Measurements from ENCODE around the gene TRDN.
"Not testable (repeated sequence)": the region's sequence is repeated elsewhere in the genome, so short reads cannot be mapped to it uniquely, and the experiment has no call there.

The TRDN gene

DNA sequence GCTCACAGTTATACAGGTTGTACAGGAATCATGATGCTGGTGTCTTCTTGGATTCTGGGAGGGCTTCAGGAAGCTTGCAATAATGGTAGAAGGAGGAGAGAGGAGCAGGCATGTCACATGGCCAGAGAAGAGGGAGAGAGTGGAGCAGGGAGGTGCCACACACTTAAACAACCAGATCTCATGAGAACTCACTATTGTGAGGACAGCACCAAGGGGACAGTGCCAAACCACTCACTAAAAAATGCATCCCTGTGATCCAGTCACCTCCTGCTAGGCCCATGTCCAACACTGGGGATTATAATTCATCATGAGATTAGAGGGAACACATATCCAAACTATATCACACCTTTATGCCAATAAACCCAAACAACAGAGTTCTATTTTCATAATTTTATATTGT lies 67.2 kb downstream of the TRDN start:
- TF ChIP-seq Cebpa-rat (IDR thresholded peaks at IDR 0.05) = no peak
- Histone ChIP-seq H3K9ac (no peak overlapping the region), H3K9me3 (no peaks in the 10 kb centered on the region), H3K36me3 (no peaks in the 10 kb centered on the region), H3K4me3 (no peak overlapping the region), H3K27ac (no peak overlapping the region), H3K4me2 (no peak overlapping the region), H3K27me3 (no peaks in the 10 kb centered on the region), H3K4me1 (no peaks in the 10 kb centered on the region), H4K20me1 (no peaks in the 10 kb centered on the region)

DNA sequence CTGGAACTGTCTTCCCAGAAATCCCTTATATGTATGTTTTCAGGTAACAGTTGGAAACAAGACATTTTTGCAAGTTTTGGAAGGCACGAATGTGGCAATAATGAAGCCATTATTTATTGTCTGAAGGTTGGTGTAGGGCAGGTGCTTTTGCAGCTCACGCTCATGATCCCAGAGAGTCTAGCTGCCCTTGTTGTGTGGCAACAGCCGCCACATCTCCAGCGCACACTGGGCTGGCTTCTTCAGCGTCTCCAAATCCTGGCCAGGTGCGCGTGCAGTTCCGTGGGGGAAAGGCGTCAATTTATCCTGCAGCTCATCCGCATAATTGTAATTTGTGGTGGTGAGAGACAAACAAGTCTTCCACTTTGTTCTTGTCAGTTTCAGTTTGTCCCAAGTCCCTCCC lies 71.2 kb downstream of the TRDN start:
- TF ChIP-seq Cebpa-rat (IDR thresholded peaks at IDR 0.05) = no peak
- H3K36me3 ChIP-seq = no peaks in the 10 kb centered on the region
- no peak overlapping the region for H3K4me2 ChIP-seq
- H4K20me1 ChIP-seq = no peaks in the 10 kb centered on the region
- H3K27me3 ChIP-seq = no peaks in the 10 kb centered on the region
- H3K9me3 ChIP-seq = no peaks in the 10 kb centered on the region
- H3K4me1 ChIP-seq = no peaks in the 10 kb centered on the region
- no peak overlapping the region for H3K9ac ChIP-seq
- H3K4me3 ChIP-seq = no peak overlapping the region
- H3K27ac ChIP-seq = no peak overlapping the region

DNA sequence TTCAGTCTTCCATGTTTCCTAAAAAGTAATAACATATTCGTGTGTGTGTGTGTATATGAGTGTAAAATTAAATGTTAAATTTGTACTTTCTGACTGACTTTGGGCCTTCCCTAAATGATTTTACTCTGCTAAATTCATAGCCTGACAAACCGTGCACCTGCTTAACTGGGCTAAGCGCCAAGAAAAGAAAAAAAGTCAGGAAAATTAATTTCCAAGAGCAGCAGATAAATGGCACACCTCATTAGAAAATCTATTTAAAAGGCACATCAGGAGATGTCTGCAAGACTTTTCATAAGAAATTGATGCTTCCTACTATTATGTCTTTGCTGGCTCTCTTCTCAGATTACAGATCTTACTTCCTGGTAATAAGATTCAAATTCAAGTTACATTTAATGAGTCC lies 72.4 kb downstream of the TRDN start:
- no peak overlapping the region for H3K9ac ChIP-seq
- H3K4me1 ChIP-seq = no peaks in the 10 kb centered on the region

GRCh38 chr6:123562677-123563076 lies 74.1 kb downstream of the TRDN start:
- Histone ChIP-seq H3K4me2 (no peak overlapping the region), H3K9ac (no peak overlapping the region), H4K20me1 (no peaks in the 10 kb centered on the region), H3K9me3 (no peaks in the 10 kb centered on the region), H3K4me1 (no peaks in the 10 kb centered on the region), H3K4me3 (no peak overlapping the region), H3K36me3 (no peaks in the 10 kb centered on the region), H3K27me3 (no peaks in the 10 kb centered on the region), H3K27ac (no peak overlapping the region)
- no peak for TF ChIP-seq Cebpa-rat (IDR thresholded peaks at IDR 0.05)

More for the DNA sequence above, 72.4 kb downstream of the TRDN start:
- Histone ChIP-seq H3K4me2 (no peak overlapping the region), H3K36me3 (no peaks in the 10 kb centered on the region), H4K20me1 (no peaks in the 10 kb centered on the region), H3K9me3 (no peaks in the 10 kb centered on the region), H3K27ac (no peak overlapping the region), H3K27me3 (no peaks in the 10 kb centered on the region), H3K4me3 (no peak overlapping the region)
- TF ChIP-seq Cebpa-rat (IDR thresholded peaks at IDR 0.05) = no peak

- Histone ChIP-seq H3K27me3 (no peaks in the 10 kb centered on the region), H3K9ac (no peak overlapping the region), H3K9me3 (no peaks in the 10 kb centered on the region), H3K27ac (no peak overlapping the region), H3K36me3 (no peaks in the 10 kb centered on the region), H3K4me3 (no peak overlapping the region), H4K20me1 (no peaks in the 10 kb centered on the region), H3K4me2 (no peak overlapping the region), H3K4me1 (no peaks in the 10 kb centered on the region)
- no peak for TF ChIP-seq Cebpa-rat (IDR thresholded peaks at IDR 0.05)
Measured at GRCh38 chr6:123562264-123562663, 74.5 kb downstream of the TRDN start.

GRCh38 chr6:123559816-123560215 lies 76.9 kb downstream of the TRDN start:
- H3K4me2 ChIP-seq, H3K4me3 ChIP-seq: not testable (repeated sequence)

GRCh38 chr6:123557474-123557873 lies 79.3 kb downstream of the TRDN start:
- not testable (repeated sequence) for H3K4me2 ChIP-seq, H3K9ac ChIP-seq, H3K27ac ChIP-seq, H3K4me1 ChIP-seq, H3K27me3 ChIP-seq, H4K20me1 ChIP-seq, H3K4me3 ChIP-seq, H3K9me3 ChIP-seq, H3K36me3 ChIP-seq

More at GRCh38 chr6:123559816-123560215, 76.9 kb downstream of the TRDN start:
- not testable (repeated sequence) for H4K20me1 ChIP-seq, H3K27ac ChIP-seq, H3K9ac ChIP-seq, H3K4me1 ChIP-seq, H3K36me3 ChIP-seq, H3K9me3 ChIP-seq, H3K27me3 ChIP-seq

DNA sequence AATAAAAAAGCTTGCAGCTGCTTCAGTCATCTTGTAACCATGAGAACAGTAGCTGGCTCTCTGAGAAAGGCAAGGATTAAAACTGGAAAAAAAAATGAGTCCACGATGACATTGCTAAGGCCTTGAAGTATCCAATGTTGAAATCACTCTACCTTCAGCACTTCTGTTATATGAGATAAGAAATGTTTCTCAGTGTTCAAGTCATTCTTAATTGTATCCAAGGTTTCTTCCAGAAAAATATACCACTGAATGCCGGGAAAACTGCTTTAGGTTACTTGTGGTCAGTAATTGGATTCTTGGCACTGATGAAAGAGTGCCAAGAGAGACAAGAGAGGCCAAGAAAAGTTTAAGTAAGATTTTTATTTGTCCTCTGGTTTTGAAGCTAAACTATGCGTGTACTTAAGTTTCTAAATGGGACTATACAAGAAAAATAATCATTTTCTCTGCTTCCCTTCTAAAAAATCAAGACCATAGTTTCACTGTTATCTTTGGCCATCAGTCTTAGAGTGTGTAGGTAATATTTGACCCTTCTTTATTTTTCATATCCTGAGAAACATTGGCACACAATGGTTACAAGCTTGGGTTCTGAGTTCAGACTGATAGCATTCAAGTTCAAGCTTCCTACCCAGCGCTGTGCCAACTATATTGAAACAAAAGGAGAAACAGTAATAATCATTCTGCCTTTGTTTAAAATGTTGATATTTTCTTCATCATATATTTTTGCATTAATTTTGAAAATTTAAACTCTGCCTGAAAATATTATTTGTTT lies 84.6 kb downstream of the TRDN start:
- no peak for TF ChIP-seq Cebpa-rat (IDR thresholded peaks at IDR 0.05)
- no peaks in the 10 kb centered on the region for H3K4me1 ChIP-seq
- no peaks in the 10 kb centered on the region for H3K36me3 ChIP-seq

DNA sequence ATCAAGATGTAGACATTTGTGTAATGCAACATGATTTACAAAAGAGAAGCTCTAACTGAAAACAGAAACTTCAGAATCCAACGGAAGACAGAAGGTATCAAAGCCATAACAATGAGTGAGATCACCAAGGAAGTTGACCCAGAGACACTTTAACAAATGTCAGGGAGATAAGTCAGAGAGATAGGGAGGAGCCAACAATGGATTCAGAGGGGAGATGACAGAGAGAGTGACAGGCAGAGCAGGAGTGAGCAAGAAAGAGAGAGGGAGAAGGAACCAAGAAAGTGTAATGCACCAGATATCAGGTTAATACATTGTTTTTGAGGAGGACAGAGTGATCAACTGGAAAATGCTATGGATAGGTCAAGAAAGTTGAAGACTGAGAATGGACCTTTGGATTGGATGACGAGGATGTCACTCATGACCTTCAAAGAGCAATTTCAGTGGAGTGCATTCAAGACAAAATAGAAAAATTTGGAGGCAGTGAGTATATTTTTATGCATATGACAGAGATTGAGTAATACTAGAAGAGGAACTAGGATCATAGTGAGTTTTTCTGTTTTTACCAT lies 86.6 kb downstream of the TRDN start:
- TF ChIP-seq Cebpa-rat (IDR thresholded peaks at IDR 0.05) = no peak
- H3K4me1 ChIP-seq = no peaks in the 10 kb centered on the region
- H3K27me3 ChIP-seq = no peaks in the 10 kb centered on the region
- no peaks in the 10 kb centered on the region for H3K36me3 ChIP-seq
- no peaks in the 10 kb centered on the region for H4K20me1 ChIP-seq
- H3K9ac ChIP-seq = no peak overlapping the region
- no peak overlapping the region for H3K27ac ChIP-seq
- no peak overlapping the region for H3K4me2 ChIP-seq
- H3K9me3 ChIP-seq = no peaks in the 10 kb centered on the region; the same call in 1 of the 2 replicates
- no peak overlapping the region for H3K4me3 ChIP-seq

More for the DNA sequence above, 84.6 kb downstream of the TRDN start:
- no peak overlapping the region for H3K4me3 ChIP-seq
- no peak overlapping the region for H3K9ac ChIP-seq
- no peaks in the 10 kb centered on the region; the same call in 1 of the 2 replicates for H3K9me3 ChIP-seq
- H3K27ac ChIP-seq = no peak overlapping the region
- no peaks in the 10 kb centered on the region for H3K27me3 ChIP-seq
- H3K4me2 ChIP-seq = no peak overlapping the region
- H4K20me1 ChIP-seq = no peaks in the 10 kb centered on the region

- TF ChIP-seq Cebpa-rat (IDR thresholded peaks at IDR 0.05) = no peak
- H3K36me3 ChIP-seq = no peaks in the 10 kb centered on the region
- H4K20me1 ChIP-seq = no peaks in the 10 kb centered on the region
- H3K9ac ChIP-seq = no peak overlapping the region
- H3K27ac ChIP-seq = no peak overlapping the region
- no peaks in the 10 kb centered on the region for H3K27me3 ChIP-seq
- no peaks in the 10 kb centered on the region for H3K4me1 ChIP-seq
- H3K9me3 ChIP-seq = no peaks in the 10 kb centered on the region; the same call in 1 of the 2 replicates
- H3K4me3 ChIP-seq = no peak overlapping the region
- H3K4me2 ChIP-seq = no peak overlapping the region
Measured at GRCh38 chr6:123549476-123549875, 87.3 kb downstream of the TRDN start.
